Measurements from ENCODE around the gene RGL1. TPM values are rescaled to one million over a fixed set of nuclear protein-coding genes. Genes with fewer than 3 reads are reported as not detected.

Gene RGL1
- total and polyA plus RNA-seq, 7 donors = 8.3 to 42.1 (median 23.8) TPM

DNA sequence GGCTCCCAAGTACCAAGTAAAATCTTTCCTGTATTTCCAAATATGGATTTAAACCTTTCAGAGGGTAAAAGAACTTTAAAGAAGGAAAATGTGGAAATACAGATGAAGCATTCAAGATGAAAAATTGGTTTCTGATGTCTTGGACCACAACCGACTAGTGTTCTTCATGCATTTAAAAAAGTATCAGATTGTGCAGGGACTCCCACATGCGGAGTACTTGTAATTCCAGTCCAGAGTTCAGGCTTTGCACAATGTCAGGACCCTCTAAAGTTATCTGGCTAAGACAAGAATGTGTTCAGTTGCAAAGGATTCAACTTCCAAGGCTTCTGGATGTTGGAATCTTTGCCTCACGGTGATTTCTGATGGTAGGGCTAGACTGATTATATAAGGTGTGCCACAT is 66.7 kb downstream of the RGL1 start:
- WGBS, 2 donors = 87 to 89% methylated on average over 3 of the region's 3 CpGs
- intact Hi-C loops (cut with DNase I) = no loop called here
- Histone ChIP-seq H3K9me3 (no peaks in the 10 kb centered on the region), H3K4me1 (peaks cover 0 to 61% (median 53%) of the 10 kb centered on the region in 4 donors), H3K27me3 (no peaks in the 10 kb centered on the region), H3K27ac (peak overlapping the region; percentile 55 to 75 (median 64)), H3K4me3 (no peak overlapping the region), H3K36me3 (peaks cover 0 to 8% (median 0%) of the 10 kb centered on the region in 4 donors)
- DNase-seq = no peak
- TF ChIP-seq POLR2AphosphoS5 (IDR thresholded peaks at IDR 0.05) (no peak), CTCF (IDR thresholded peaks at IDR 0.05) (no peak)

DNA sequence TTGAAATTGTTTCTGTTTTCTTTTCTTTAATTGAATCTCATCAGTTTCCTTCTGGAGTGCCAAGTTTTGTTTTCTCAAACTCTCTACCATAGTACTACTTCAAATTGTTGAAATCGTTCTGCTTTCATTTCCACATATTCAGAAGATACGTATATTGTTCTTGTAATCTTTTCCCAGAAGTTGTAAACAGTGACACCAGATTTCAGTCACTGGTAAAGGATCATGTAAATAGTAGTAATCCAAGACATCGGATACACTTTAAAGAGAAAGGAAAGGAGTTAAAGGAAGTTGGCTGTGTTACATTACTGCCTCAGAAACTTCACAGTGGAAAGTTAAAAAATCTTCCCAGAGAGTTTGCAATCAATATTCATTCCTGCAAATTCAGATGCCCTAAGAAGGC is 67.5 kb downstream of the RGL1 start:
- Histone ChIP-seq H3K36me3 (no peaks in the 10 kb centered on the region), H3K27ac (peak overlapping the region; percentile 55 to 75 (median 64)), H3K27me3 (no peaks in the 10 kb centered on the region), H3K9me3 (no peaks in the 10 kb centered on the region), H3K4me1 (peaks cover 0 to 68% (median 60%) of the 10 kb centered on the region in 4 donors), H3K4me3 (peak overlapping the region in 1 of 4 donors; percentile 26)
- TF ChIP-seq EP300 (IDR thresholded peaks at IDR 0.05) (no peak), CTCF (IDR thresholded peaks at IDR 0.05) (no peak), POLR2AphosphoS5 (IDR thresholded peaks at IDR 0.05) (peak in 1 of 4 donors; percentile 14), POLR2A (IDR thresholded peaks at IDR 0.05) (no peak)
- no peak for DNase-seq
- intact Hi-C loops (cut with DNase I) = no loop called here
- 17 to 43% methylated on average over 3 of the region's 3 CpGs for WGBS, 2 donors

DNA sequence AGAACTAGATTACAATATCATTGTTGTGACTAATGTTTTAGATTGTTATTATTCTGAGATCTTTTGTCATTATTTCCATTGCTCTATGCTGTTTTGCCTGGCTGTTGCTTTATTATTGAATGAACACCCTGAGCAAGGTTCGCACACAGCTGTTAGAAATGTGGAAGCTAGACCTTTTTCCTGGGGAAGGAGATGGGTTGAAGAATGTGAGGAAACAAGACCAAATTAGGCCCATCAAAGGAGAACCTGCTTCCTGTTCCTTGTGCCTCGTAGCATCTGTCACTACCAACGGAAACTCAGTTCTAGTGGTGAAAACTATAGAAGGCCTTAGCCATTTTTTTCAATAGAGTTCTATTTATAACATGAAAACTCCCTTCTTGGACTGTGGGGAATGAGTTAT is 68.7 kb downstream of the RGL1 start:
- DNase-seq = no peak
- Histone ChIP-seq H3K4me3 (no peak overlapping the region), H3K4me1 (peaks cover 0 to 77% (median 65%) of the 10 kb centered on the region in 4 donors), H3K27ac (peak overlapping the region; percentile 16 to 75 (median 64)), H3K36me3 (no peaks in the 10 kb centered on the region), H3K27me3 (no peaks in the 10 kb centered on the region), H3K9me3 (no peaks in the 10 kb centered on the region)
- WGBS, 2 donors = 40 to 72% methylated on average over 3 of the region's 3 CpGs
- TF ChIP-seq POLR2A (IDR thresholded peaks at IDR 0.05) = no peak
- peak in 1 of 4 donors; percentile 5 for TF ChIP-seq POLR2AphosphoS5 (IDR thresholded peaks at IDR 0.05)
- TF ChIP-seq EP300 (IDR thresholded peaks at IDR 0.05) = no peak
- TF ChIP-seq CTCF (IDR thresholded peaks at IDR 0.05) = no peak
- intact Hi-C loops (cut with DNase I) = no loop called here

GRCh38 chr1:183876309-183876708 is 71.4 kb downstream of the RGL1 start:
- Histone ChIP-seq H3K4me1 (peaks cover 0 to 88% (median 69%) of the 10 kb centered on the region in 4 donors), H3K27me3 (no peaks in the 10 kb centered on the region), H3K36me3 (no peaks in the 10 kb centered on the region), H3K4me3 (no peak overlapping the region), H3K9me3 (no peaks in the 10 kb centered on the region), H3K27ac (peak overlapping the region; percentile 49 to 82 (median 81))
- 73 to 74% methylated on average over 4 of the region's 4 CpGs for WGBS, 2 donors
- no peak for DNase-seq
- intact Hi-C loops (cut with DNase I) = loop anchor here (2.0 kb wide), 1 partner anchor 72 kb away; the partner anchor contains the start of gene RGL1
- TF ChIP-seq CTCF (IDR thresholded peaks at IDR 0.05) = no peak
- no peak for TF ChIP-seq EP300 (IDR thresholded peaks at IDR 0.05)
- no peak for TF ChIP-seq POLR2AphosphoS5 (IDR thresholded peaks at IDR 0.05)
- no peak for TF ChIP-seq POLR2A (IDR thresholded peaks at IDR 0.05)

Measured in sigmoid colon (tissue), 7 donors.